GM20000 (cell line): ENCODE data around the gene LY86.

ENCODE experiments used
- DNase-seq: peaks from one replicate; pipeline ENCODE4 v3.0.0; 2012; ENCODE audit warnings: low spot score
- CTCF ChIP-seq: IDR thresholded peaks from 2 replicates; pipeline ENCODE4 v1.5.1; 2012; ENCODE audit warnings: mild to moderate bottlenecking, control low read depth; ENCODE audit errors: extremely low read depth, missing control alignments

The LY86 gene

GRCh38 chr6:6547110-6547879, 41.2 kb upstream of the LY86 start:
- peak; percentile 88 for DNase-seq
- TF ChIP-seq CTCF, result peak; percentile 86

DNA sequence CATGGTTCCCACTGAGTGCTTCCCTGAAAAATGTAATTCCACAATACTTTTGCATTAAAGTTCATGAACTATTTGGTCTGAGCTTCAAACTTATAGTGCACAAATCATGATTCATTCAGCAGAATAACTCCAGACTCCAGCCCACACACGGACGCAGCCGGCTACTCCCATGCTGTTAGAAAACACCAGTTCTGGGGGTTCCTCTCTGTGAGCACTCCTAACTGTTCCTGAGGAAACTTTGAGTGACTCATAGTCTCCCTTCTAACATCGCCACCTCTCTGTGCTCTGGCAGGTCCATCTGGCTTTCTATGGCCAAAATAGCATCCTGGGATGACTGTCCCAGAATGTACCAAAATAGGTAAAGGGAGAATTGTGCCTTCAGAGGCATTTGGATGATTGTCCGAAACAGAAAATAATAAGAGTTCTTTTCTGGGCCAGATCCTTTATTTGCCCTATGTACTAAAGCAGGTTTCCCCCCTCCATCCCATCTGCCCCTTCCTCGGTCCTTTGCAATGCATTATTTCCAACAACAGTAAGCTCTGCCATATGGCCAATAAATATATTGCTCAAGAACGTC, 32.3 kb upstream of the LY86 start:
- no peak for DNase-seq

DNA sequence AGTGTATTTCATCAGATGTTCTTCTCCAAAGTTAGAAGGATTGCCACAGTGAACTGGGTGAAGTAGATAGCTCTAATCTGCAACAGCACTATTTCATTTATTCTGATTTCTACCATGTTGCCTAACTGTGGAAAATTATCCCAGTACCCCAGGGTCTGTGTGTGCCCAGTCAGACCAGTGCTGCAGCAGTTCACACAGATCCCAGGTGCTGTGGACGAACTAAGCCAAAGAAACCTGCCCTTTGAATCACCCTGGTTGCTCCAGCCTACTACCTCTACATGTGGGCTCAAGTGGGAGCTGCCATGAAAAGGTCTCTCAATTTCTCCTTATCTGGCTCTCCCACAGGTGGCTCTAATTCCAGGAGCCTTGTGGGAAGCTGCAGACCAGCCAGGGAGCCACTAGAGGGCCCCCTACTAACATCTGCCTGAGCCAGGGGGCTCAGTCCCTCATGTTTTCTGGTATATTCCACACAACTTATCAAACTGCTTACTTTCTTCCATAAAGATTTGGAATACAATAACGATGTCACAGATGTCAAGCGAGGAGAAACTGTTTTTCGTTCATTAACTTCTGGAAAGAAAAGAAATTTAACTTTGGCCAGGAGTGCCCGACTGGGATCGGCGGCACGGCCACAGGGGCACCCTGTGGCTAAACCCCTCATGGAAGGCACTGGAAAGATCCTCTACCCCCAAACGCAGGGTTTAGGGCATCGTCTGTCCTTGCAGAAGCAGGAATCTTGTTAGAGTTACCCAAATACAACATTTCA, 31.6 kb upstream of the LY86 start:
- peak; percentile 58 for DNase-seq
- peak; percentile 89 for TF ChIP-seq CTCF

More for the DNA sequence above, 32.3 kb upstream of the LY86 start:
- no peak for TF ChIP-seq CTCF

DNA sequence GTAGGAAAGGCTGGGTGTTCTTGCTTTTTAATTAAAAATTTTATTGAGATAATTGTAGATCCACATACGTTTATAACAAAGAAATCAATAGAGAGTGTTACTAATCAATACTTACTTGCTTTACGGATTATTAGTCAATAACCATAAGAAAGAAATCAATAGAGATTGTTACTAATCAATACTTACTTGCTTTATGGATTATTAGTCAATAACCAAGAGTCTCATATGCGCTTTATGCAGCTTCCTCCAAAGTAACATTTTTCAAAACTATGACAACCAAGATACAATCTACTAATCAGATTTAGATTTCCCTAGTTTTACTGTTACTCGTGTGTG, 31.0 kb upstream of the LY86 start:
- TF ChIP-seq CTCF, result no peak

GRCh38 chr6:6557886-6558285, 30.6 kb upstream of the LY86 start:
- TF ChIP-seq CTCF, result no peak
- DNase-seq, result no peak

More for the DNA sequence above, 31.0 kb upstream of the LY86 start:
- no peak for DNase-seq

- no peak for TF ChIP-seq CTCF
- DNase-seq, result no peak
These were observed 28.4 kb upstream of the LY86 start for GRCh38 chr6:6559994-6560570.

- no peak for TF ChIP-seq CTCF
- no peak for DNase-seq
These were observed 27.6 kb upstream of the LY86 start for GRCh38 chr6:6560909-6561308.
